K562 (cell line): Measurements from ENCODE around the gene MFN1. TPM values are rescaled to one million over a fixed set of nuclear protein-coding genes. Genes with fewer than 3 reads are reported as not detected.

Source experiments
- CHAMP1 ChIP-seq: fragments of 450-650 bp; IDR thresholded peaks from 2 replicates; pipeline ENCODE4 v1.6.1; 2016; ENCODE audit warnings: mild to moderate bottlenecking
- DEAF1 ChIP-seq: fragments of 450-650 bp; formaldehyde crosslinking; IDR thresholded peaks from 2 replicates; pipeline ENCODE4 v1.4.0; 2020; ENCODE audit warnings: mild to moderate bottlenecking, moderate library complexity
- HDAC2 ChIP-seq: fragments of 450-650 bp; IDR thresholded peaks from 2 replicates; pipeline ENCODE4 v1.6.1; 2016; ENCODE audit warnings: mild to moderate bottlenecking
- KLF6 ChIP-seq: fragments of 250-450 bp; sonication (Bioruptor Pico); IDR thresholded peaks from 2 replicates; pipeline ENCODE4 v1.4.0; 2020; ENCODE audit warnings: mild to moderate bottlenecking, moderate library complexity, borderline replicate concordance
- LEF1 ChIP-seq: fragments of 450-650 bp; IDR thresholded peaks from 2 replicates; pipeline ENCODE4 v1.6.1; 2016; ENCODE audit warnings: mild to moderate bottlenecking
- MBD1 ChIP-seq: fragments of 250-450 bp; sonication (Bioruptor Pico); IDR thresholded peaks from 2 replicates; pipeline ENCODE4 v1.8.0; 2022; ENCODE audit warnings: inconsistent platforms
- MTA3 ChIP-seq: fragments of 450-650 bp; formaldehyde crosslinking; IDR thresholded peaks from 2 replicates; pipeline ENCODE4 v1.6.1; 2017; ENCODE audit warnings: mild to moderate bottlenecking, borderline replicate concordance
- RBM14 ChIP-seq: fragments of 200-400 bp; formaldehyde crosslinking; IDR thresholded peaks from 2 replicates; pipeline ENCODE4 v1.6.1; 2018; ENCODE audit warnings: low read depth, mild to moderate bottlenecking, low read length, moderate library complexity, borderline replicate concordance; ENCODE audit not compliant: insufficient read depth
- RHOXF2B ChIP-seq: fragments of 250-450 bp; sonication (Bioruptor Pico); conservative IDR thresholded peaks from 2 replicates; pipeline ENCODE4 v1.5.1; 2021
- SAFB2 ChIP-seq: fragments of 200-400 bp; formaldehyde crosslinking; IDR thresholded peaks from 2 replicates; pipeline ENCODE4 v1.6.1; 2018; ENCODE audit warnings: borderline replicate concordance, low read length, low read depth, moderate library complexity; ENCODE audit not compliant: severe bottlenecking
- SMARCA5 ChIP-seq: fragments of 450-650 bp; IDR thresholded peaks from 2 replicates; pipeline ENCODE4 v1.6.1; 2016
- SRSF9 ChIP-seq: fragments of 200-400 bp; formaldehyde crosslinking; IDR thresholded peaks from 2 replicates; pipeline ENCODE4 v1.6.1; 2017; ENCODE audit warnings: low read depth, low read length, borderline replicate concordance
- USF2 ChIP-seq: sonication (generic); formaldehyde crosslinking; IDR thresholded peaks from 2 replicates; pipeline ENCODE4 v1.5.0; 2020; ENCODE audit warnings: missing genetic modification reagents
- ZBTB7A ChIP-seq: IDR thresholded peaks from 2 replicates; pipeline ENCODE4 v1.6.1; 2011; ENCODE audit warnings: low read depth, mild to moderate bottlenecking, low read length, moderate library complexity, borderline replicate concordance; ENCODE audit not compliant: control insufficient read depth
- ZNF140 ChIP-seq: fragments of 250-450 bp; sonication (Bioruptor Pico); IDR thresholded peaks from 2 replicates; pipeline ENCODE4 v1.8.0; 2021; ENCODE audit warnings: moderate library complexity, mild to moderate bottlenecking, inconsistent platforms
- ZNF253 ChIP-seq: fragments of 250-450 bp; sonication (Bioruptor Pico); conservative IDR thresholded peaks from 2 replicates; pipeline ENCODE4 v1.6.1; 2021; ENCODE audit warnings: mild to moderate bottlenecking
- ZNF398 ChIP-seq: fragments of 250-450 bp; sonication (Bioruptor Pico); IDR thresholded peaks from 2 replicates; pipeline ENCODE4 v1.8.0; 2021; ENCODE audit warnings: moderate library complexity, mild to moderate bottlenecking, inconsistent platforms
- ZNF583 ChIP-seq: fragments of 250-450 bp; sonication (Bioruptor Pico); IDR thresholded peaks from 2 replicates; pipeline ENCODE4 v1.4.0; 2020
- ZSCAN29 ChIP-seq: fragments of 450-650 bp; IDR thresholded peaks from 2 replicates; pipeline ENCODE4 v1.6.1; 2017
- polyA plus RNA-seq, 8 experiments: library from polyadenylated mRNA; depleted of rRNA in 4 of 8; stranded (reverse) in 5 of 8; unstranded in 3 of 8; fragments of >200 nt; fragmentation: Nextera tagmentation in 2 of 8; fragmentation: Illumina TruSeq in 1 of 8; extraction: Ambion mirVana in 2 of 8; extraction: Trizol in 1 of 8; gene quantifications; 2 replicates each; pipeline versions ENCODE4 v1.2.1 to v1.2.3, GENCODE V29; 2011 to 2014; ENCODE audit warnings: inconsistent platforms in 1 of 8, missing spikeins in 1 of 8
- total RNA-seq, 7 experiments: library from RNA; depleted of rRNA in 6 of 7; stranded (reverse); fragments of >200 nt in 6 of 7; fragmentation: Illumina TruSeq in 2 of 7; extraction: Trizol in 2 of 7; gene quantifications; 2 replicates each; pipeline versions ENCODE4 v1.2.1 to v1.2.3, GENCODE V29; 2011 to 2021; ENCODE audit warnings: low replicate concordance in 1 of 7

MFN1 gene
- total and polyA plus RNA-seq, 9 of the 15 experiments (the other 6 are each of a cell fraction or from before 2014, with no cell fraction given): 10.5 to 42.7 (median 22.6) TPM

- TF ChIP-seq KLF6 (CRISPR knock-in tag) (no peak), HDAC2 (peak; percentile 64; the same call in 1 of the 2 replicates), RHOXF2B (CRISPR knock-in tag) (no peak), ZNF398 (CRISPR knock-in tag) (no peak), USF2 (CRISPR knock-in tag) (no peak), SAFB2 (no peak), ZNF140 (CRISPR knock-in tag) (no peak), SMARCA5 (no peak), CHAMP1 (0 out of 2 replicates have a peak, but pooled peaks have one; percentile 26), MTA3 (peak; percentile 72; the same call in 1 of the 2 replicates), ZSCAN29 (no peak), RBM14 (no peak), LEF1 (no peak), SRSF9 (no peak), ZNF583 (CRISPR knock-in tag) (no peak), ZNF253 (no peak), ZBTB7A (peak; percentile 35; the same call in 1 of the 2 replicates), MBD1 (CRISPR knock-in tag) (no peak), DEAF1 (CRISPR knock-in tag) (no peak)
These were observed at the start of gene MFN1 (continued) for GRCh38 chr3:179347345-179348194.
